Measurements from ENCODE around the gene KIF26B. TPM values are rescaled to one million over a fixed set of nuclear protein-coding genes. Genes with fewer than 3 reads are reported as not detected.
"Not testable (repeated sequence)": the region's sequence is repeated elsewhere in the genome, so short reads cannot be mapped to it uniquely, and the experiment has no call there.

The KIF26B gene
- total RNA-seq, 1 experiment from 2014 or later, result 1.2 TPM

DNA sequence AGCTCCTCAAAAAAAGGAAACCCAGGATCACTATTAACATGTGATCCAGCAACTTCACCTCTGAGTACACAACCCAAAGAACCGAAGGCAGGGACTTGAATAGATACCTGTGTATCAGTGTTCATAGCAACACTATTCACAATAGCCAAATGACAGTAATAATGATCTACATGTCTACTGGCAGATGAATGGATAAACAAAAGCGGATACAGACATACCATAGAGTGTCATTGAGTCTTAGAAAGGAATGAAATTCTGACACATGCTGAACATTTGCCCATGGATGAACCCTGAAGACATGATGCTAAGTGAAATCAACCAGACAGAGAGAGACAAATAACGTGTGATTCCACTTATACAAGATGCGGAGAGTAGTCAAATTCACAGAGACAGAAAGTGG, 564.2 kb downstream of the KIF26B start:
- Mint-ChIP-seq H3K36me3 (no peaks in the 10 kb centered on the region), H3K27ac (no peak overlapping the region), H3K4me3 (no peak overlapping the region), H3K4me1 (0 out of 2 replicates have a peak, but pooled peaks cover 2% of the 10 kb centered on the region), H3K9me3 (peaks cover 8% of the 10 kb centered on the region), H3K27me3 (ENCODE audit: low read depth) (no peaks in the 10 kb centered on the region)
- CTCF ChIA-PET, result no interaction called here
- TF ChIP-seq ZNF219 (CRISPR knock-in tag; IDR thresholded peaks at IDR 0.05; ENCODE audit: borderline replicate concordance) (no peak), SMAD4 (CRISPR knock-in tag; IDR thresholded peaks at IDR 0.05) (no peak), PRRX2 (CRISPR knock-in tag; IDR thresholded peaks at IDR 0.05) (no peak), MYBL2 (CRISPR knock-in tag; IDR thresholded peaks at IDR 0.05) (no peak), ZSCAN18 (CRISPR knock-in tag; IDR thresholded peaks at IDR 0.05) (no peak), ZNF121 (CRISPR knock-in tag; IDR thresholded peaks at IDR 0.05) (no peak), MXD4 (CRISPR knock-in tag; IDR thresholded peaks at IDR 0.05; ENCODE audit: borderline replicate concordance) (no peak), USF2 (CRISPR knock-in tag; IDR thresholded peaks at IDR 0.05) (no peak), ZNF138 (CRISPR knock-in tag; conservative IDR thresholded peaks at IDR 0.05) (no peak), ZNF671 (CRISPR knock-in tag; IDR thresholded peaks at IDR 0.05) (no peak), MAX (CRISPR knock-in tag; IDR thresholded peaks at IDR 0.05) (no peak), KAT7 (CRISPR knock-in tag; IDR thresholded peaks at IDR 0.05; ENCODE audit: borderline replicate concordance) (no peak), SMAD3 (CRISPR knock-in tag; IDR thresholded peaks at IDR 0.05; ENCODE audit: borderline replicate concordance) (no peak), ZNF416 (CRISPR knock-in tag; IDR thresholded peaks at IDR 0.05) (no peak), NFE2L1 (CRISPR knock-in tag; IDR thresholded peaks at IDR 0.05) (no peak), JAZF1 (CRISPR knock-in tag; IDR thresholded peaks at IDR 0.05) (no peak)
- TF ChIP-seq, protein P1, sequence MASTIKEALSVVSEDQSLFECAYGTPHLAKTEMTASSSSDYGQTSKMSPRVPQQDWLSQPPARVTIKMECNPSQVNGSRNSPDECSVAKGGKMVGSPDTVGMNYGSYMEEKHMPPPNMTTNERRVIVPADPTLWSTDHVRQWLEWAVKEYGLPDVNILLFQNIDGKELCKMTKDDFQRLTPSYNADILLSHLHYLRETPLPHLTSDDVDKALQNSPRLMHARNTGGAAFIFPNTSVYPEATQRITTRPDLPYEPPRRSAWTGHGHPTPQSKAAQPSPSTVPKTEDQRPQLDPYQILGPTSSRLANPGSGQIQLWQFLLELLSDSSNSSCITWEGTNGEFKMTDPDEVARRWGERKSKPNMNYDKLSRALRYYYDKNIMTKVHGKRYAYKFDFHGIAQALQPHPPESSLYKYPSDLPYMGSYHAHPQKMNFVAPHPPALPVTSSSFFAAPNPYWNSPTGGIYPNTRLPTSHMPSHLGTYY (CRISPR knock-in tag; IDR thresholded peaks at IDR 0.05), result no peak
- TF ChIP-seq, protein P2, sequence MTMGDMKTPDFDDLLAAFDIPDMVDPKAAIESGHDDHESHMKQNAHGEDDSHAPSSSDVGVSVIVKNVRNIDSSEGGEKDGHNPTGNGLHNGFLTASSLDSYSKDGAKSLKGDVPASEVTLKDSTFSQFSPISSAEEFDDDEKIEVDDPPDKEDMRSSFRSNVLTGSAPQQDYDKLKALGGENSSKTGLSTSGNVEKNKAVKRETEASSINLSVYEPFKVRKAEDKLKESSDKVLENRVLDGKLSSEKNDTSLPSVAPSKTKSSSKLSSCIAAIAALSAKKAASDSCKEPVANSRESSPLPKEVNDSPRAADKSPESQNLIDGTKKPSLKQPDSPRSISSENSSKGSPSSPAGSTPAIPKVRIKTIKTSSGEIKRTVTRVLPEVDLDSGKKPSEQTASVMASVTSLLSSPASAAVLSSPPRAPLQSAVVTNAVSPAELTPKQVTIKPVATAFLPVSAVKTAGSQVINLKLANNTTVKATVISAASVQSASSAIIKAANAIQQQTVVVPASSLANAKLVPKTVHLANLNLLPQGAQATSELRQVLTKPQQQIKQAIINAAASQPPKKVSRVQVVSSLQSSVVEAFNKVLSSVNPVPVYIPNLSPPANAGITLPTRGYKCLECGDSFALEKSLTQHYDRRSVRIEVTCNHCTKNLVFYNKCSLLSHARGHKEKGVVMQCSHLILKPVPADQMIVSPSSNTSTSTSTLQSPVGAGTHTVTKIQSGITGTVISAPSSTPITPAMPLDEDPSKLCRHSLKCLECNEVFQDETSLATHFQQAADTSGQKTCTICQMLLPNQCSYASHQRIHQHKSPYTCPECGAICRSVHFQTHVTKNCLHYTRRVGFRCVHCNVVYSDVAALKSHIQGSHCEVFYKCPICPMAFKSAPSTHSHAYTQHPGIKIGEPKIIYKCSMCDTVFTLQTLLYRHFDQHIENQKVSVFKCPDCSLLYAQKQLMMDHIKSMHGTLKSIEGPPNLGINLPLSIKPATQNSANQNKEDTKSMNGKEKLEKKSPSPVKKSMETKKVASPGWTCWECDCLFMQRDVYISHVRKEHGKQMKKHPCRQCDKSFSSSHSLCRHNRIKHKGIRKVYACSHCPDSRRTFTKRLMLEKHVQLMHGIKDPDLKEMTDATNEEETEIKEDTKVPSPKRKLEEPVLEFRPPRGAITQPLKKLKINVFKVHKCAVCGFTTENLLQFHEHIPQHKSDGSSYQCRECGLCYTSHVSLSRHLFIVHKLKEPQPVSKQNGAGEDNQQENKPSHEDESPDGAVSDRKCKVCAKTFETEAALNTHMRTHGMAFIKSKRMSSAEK (CRISPR knock-in tag; IDR thresholded peaks at IDR 0.05; ENCODE audit: borderline replicate concordance), result no peak
- DNase-seq (ENCODE audit: low spot score) (no peak), ATAC-seq (no peak)
- POLR2A ChIA-PET, result no interaction called here

DNA sequence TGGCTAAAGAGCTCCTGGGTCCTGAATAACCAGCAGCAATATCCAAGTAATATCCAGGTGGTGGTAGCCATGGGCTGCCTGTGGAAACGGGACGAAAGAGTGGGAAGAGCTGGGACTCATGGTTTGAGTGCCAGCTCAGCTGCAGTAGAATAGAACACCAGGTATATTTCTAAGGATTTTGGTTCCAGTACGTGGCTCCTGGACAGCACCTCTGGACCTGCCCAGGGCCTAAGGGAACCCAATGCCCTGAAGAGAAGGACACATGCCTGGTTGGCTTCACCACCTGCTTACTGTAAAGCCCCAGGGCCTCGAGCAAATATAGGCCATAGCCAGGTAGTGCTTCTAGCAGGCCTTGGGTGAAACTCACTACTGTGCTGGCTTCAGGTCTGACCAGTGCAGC, 566.7 kb downstream of the KIF26B start:
- Mint-ChIP-seq H3K36me3 (no peaks in the 10 kb centered on the region; the same call in 1 of the 2 replicates), H3K27ac (no peak overlapping the region), H3K4me1 (no peaks in the 10 kb centered on the region), H3K4me3 (no peak overlapping the region), H3K27me3 (ENCODE audit: low read depth) (no peaks in the 10 kb centered on the region), H3K9me3 (peaks cover 22% of the 10 kb centered on the region)
- ChIA-PET CTCF (no interaction called here), POLR2A (no interaction called here)
- TF ChIP-seq PREB (CRISPR knock-in tag; IDR thresholded peaks at IDR 0.05; ENCODE audit: borderline replicate concordance), result no peak
- TF ChIP-seq ZNF396 (CRISPR knock-in tag; IDR thresholded peaks at IDR 0.05; ENCODE audit: borderline replicate concordance), result no peak
- no peak for TF ChIP-seq FOXK1 (CRISPR knock-in tag; IDR thresholded peaks at IDR 0.05)
- TF ChIP-seq TEAD4 (CRISPR knock-in tag; IDR thresholded peaks at IDR 0.05), result no peak
- TF ChIP-seq, protein P3, sequence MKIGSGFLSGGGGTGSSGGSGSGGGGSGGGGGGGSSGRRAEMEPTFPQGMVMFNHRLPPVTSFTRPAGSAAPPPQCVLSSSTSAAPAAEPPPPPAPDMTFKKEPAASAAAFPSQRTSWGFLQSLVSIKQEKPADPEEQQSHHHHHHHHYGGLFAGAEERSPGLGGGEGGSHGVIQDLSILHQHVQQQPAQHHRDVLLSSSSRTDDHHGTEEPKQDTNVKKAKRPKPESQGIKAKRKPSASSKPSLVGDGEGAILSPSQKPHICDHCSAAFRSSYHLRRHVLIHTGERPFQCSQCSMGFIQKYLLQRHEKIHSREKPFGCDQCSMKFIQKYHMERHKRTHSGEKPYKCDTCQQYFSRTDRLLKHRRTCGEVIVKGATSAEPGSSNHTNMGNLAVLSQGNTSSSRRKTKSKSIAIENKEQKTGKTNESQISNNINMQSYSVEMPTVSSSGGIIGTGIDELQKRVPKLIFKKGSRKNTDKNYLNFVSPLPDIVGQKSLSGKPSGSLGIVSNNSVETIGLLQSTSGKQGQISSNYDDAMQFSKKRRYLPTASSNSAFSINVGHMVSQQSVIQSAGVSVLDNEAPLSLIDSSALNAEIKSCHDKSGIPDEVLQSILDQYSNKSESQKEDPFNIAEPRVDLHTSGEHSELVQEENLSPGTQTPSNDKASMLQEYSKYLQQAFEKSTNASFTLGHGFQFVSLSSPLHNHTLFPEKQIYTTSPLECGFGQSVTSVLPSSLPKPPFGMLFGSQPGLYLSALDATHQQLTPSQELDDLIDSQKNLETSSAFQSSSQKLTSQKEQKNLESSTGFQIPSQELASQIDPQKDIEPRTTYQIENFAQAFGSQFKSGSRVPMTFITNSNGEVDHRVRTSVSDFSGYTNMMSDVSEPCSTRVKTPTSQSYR (CRISPR knock-in tag; IDR thresholded peaks at IDR 0.05), result no peak
- no peak for ATAC-seq
- DNase-seq (ENCODE audit: low spot score), result no peak

- H3K27ac Mint-ChIP-seq; H3K36me3 Mint-ChIP-seq; H3K4me1 Mint-ChIP-seq; POLR2A ChIA-PET; H3K27me3 Mint-ChIP-seq (ENCODE audit: low read depth); ATAC-seq; DNase-seq (ENCODE audit: low spot score); H3K4me3 Mint-ChIP-seq: not testable (repeated sequence)
- H3K9me3 Mint-ChIP-seq, result peaks cover 48% of the 10 kb centered on the region
- CTCF ChIA-PET, result interaction anchor here (0.6 kb wide), 1 partner anchor 16 kb away, joined by 5 read pairs; no protein-coding TSS in a partner anchor
These were observed 573.2 kb downstream of the KIF26B start for GRCh38 chr1:245728035-245728434.
